Stimulated activated CD4-positive, alpha-beta T cell treated with anti-CD3 and anti-CD28 coated beads, Interleukin-4, amount 100 ng/mL, for 48 hours (primary cell): ENCODE results near the gene TIMP2.
"Not testable (repeated sequence)": the region's sequence is repeated elsewhere in the genome, so short reads cannot be mapped to it uniquely, and the experiment has no call there.

Experiments
- DNase-seq, 2 donors: peaks; one replicate each; pipeline ENCODE4 v3.0.0-alpha.2; 2020; ENCODE audit warnings: low read depth in 2 of 2

TIMP2 gene

DNA sequence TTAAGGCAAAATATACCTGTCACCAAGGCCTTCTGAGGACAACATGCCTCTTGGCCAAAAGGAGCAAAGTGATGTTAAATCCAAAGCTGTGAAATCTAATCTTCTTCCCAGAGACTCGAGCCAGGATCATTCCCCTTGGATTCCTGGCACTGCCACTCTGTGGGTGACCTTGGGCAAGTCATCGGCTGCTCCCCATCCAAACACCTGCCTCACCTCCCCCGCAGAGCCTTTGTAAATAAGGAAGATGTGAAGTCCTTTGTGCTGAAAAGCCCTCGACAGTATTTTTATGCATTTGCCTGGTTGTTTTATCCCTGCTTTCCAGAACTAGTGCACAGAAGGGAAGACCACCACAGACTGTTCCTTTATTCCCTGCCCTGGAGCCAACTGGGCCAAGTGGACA, 16.8 kb downstream of the TIMP2 start:
- no peak for DNase-seq

DNA sequence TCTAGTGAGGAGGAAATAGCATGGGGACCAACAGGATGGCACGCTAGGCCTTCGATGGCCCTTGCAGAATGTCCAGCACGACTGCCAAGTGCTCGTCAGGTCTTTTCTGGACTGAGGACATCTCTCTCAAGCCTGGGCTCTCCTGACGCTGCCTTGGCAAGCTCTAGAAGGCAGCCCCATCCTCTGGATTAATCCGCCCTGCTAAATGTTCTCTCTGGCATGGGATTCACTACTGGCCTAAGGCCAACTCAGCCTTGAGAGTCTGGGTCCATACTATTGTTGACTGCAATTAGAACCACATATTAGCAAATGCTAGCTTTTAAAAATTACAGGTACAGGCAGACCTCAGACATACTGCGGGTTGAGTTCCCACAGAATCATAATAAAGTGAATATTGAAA, 19.6 kb downstream of the TIMP2 start:
- DNase-seq = no peak

DNA sequence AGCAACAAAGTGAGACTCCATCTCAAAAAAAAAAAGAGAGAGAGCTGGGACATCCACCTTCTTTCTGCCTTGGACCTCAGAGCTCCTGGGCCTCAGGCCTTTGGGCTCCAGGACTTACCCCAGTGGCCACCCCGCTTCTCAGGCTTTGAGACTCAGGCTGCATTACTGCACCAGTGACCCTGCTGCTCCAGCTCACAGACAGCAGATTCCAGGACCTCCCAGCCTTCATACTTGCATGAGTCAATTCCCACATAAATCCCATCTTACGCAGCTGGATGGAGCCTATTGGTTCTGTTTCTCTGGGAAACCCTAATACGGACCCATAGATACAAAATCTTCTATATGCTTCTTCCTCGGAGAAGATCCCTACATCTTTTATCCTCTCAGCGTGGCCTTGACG, 20.1 kb downstream of the TIMP2 start:
- DNase-seq = no peak

DNA sequence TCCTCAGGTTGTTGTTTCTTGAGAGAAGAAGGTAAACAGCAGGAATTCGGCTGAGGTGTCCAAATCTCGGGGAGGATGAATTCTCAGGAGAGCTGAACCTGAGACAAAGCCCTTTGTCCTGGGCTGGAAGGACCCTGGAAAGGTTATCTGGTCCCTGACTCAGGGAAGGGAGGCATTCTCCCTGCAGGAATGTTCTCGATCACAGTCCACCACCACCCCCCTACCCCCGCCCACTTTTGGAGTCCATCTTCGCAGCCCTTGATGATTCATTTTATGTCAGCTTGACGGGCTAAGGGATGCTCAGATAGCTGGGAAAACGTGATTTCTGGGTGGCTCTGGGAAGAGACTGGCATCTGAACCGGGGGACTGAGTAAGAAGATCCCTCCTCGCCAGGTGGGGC, 20.8 kb downstream of the TIMP2 start:
- no peak for DNase-seq

GRCh38 chr17:78903101-78903779, 21.9 kb downstream of the TIMP2 start, which contains the start of gene CEP295NL:
Gene CEP295NL (minus strand): TSS chr17:78903201. CDS start chr17:78901828, 1,373 bp downstream.
- no peak for DNase-seq

DNA sequence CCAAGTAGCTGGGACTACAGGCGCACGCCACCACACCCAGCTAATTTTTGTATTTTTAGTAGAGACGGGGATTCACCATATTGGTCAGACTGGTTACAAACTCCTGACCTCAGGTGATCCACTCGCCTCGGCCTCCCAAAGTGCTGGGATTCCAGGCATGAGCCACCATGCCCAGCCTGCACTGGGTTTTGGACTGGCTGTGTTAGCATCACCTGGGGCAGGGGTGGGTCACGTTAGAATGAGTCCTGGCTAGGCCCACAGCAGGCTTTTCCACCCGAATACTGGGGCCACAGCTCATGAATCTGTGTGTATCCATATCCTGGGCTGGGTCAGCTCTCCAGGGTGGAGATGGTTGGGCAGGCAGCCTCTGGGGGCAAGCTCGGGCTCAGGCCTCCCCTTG, 23.0 kb downstream of the TIMP2 start:
- DNase-seq = not testable (repeated sequence)

GRCh38 chr17:78901806-78902205, 23.4 kb downstream of the TIMP2 start:
- no peak for DNase-seq

GRCh38 chr17:78900816-78901215, 24.4 kb downstream of the TIMP2 start:
- DNase-seq = no peak

DNA sequence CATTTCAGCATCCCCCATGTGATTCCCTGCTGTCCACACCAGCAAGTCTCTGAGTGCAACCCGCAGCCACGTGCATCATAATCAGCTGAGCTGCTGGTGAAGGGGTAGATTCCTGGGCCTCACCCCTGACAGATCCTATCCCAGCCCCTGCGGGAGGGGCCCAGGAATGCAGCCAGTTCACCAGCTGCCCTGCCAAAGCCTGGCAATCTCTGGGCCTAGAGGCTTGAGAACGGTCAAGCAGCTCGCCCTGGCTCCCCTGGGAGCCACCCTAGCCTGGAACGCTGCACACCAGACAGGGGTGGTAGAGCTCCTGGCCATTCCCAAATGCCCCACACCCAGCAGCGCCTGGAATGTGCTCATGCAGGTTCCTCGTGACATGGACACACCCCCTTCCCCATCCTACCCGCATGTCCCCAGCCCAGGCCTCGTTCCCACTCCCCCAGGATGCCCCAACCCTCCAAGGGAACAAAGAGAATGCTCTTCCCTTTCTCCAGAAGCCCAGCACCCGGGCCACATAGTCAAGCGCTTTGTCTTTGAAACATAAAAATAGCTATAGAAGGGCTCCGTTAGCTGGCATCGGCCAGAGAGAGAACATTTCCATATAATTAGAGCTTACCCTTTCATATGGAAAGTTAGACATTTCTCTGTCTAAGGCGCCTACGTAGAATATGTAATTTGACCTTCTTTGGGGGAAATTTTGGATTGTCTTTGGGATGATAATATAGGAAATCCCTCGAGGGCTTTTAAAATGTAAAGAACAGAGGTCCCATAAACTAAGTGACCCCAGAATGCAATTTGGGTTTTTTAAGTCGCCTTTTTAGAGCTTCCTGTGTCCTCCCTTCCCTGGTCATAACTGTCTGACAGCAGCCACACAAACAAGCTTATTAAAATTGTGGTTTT, 25.6 kb downstream of the TIMP2 start:
- DNase-seq = no peak

DNA sequence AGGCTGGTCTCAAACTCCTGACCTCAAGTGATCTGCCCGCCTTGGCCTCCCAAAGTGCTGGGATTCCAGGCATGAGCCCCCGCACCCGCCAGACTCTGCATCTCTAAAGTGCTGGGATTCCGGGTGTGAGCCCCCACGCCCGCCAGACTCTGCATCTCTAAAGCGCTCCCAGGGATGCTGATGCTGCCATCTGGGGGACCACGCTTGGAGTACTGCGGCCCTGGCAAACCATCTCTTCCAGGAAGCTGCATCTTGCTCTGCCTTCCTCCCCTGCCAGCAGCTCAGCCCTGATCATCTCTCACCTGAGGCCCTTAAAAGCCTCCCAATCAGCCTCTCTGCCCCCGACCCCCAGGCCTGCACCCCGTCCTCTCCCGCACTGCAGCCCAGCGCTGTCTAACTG, 26.2 kb downstream of the TIMP2 start:
- no peak for DNase-seq

- no peak for DNase-seq
Observed at GRCh38 chr17:78898075-78898836, 26.9 kb downstream of the TIMP2 start.

DNA sequence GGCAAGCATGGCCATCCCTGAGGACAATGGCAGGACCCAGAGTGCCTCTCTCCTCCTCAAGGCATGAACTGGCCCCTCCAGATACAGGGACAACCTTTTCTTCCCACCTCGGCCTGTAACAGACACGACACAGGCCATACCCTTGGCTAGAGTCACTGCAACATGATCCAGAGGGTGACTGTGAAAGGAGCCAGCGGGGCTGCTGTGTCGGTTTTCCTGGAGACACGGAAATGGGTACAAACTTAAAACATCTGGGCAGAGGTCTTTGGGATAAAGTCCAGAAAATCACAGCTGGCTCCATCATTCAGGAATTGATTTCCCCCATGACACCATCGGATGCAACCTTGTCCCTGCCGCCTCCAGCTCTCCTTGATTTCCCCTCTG, 27.5 kb downstream of the TIMP2 start:
- no peak for DNase-seq

DNA sequence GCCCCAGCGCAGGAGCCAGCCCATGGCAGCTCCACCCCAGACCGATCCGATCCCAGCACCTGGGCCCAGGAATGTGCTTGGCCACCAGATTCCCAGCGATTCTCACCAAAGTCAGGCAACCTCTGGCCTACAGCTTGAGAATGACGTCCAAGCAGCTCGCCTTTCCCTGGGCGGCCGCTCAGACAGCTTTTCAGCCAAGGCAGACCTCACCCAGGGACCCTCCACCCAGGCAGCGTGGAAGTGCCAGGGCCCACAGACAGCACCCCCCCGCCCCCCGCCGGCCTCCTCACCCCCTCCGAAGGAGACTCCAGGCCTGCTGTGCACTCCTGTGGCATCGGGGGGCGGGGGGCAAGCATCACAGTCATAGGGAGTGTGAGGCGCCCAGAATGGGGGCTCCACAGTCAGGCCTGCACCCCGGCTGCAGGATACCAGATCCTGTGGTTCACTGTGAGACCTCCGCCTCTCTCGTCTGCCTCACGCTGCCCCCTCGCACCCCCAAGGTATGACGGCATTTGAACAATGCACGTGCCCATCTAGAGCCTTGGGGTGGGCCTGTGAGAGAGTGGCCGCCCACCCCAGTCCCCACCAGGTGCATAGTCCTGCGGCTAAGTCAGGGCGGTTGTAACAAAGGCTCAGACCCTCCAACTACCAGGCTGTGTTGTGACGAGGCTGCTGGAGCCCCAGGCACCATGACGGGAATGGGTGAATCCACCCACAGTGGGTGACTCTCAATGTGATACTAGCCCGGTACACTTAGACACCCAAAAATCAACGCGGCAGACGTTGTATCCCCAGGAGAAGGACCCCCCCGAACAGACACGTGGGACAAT, 28.1 kb downstream of the TIMP2 start:
- no peak for DNase-seq

GRCh38 chr17:78896091-78896833, 28.9 kb downstream of the TIMP2 start:
- DNase-seq = no peak

- DNase-seq = no peak
Observed at GRCh38 chr17:78895322-78895721, 29.9 kb downstream of the TIMP2 start.

- no peak for DNase-seq
Observed at GRCh38 chr17:78893684-78894083, 31.5 kb downstream of the TIMP2 start.

DNA sequence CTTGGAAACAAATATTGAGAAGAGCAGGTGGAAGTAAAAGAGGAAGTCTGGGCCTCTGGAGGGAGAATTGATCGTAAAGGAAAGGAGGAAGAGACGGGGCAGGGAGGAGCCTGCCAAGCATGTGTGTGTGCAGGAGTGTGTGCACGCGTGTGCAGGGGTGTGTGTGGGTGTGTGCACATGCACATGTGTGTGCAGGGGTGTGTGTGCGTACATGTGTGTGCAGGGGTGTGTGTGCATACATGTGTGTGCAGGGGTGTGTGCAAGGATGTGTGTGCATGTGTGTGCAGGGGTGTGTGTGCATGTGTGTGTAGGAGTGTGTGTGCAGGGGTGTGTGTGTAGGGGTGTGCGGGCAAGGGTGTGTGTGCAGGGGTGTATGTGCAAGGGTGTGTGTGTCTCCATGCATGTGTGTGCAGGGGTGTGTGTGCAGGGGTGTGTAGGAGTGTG, 32.2 kb downstream of the TIMP2 start:
- DNase-seq = no peak

- no peak for DNase-seq
Observed at GRCh38 chr17:78892520-78892919, 32.7 kb downstream of the TIMP2 start.

GRCh38 chr17:78892062-78892456, 33.1 kb downstream of the TIMP2 start:
- DNase-seq = no peak

DNA sequence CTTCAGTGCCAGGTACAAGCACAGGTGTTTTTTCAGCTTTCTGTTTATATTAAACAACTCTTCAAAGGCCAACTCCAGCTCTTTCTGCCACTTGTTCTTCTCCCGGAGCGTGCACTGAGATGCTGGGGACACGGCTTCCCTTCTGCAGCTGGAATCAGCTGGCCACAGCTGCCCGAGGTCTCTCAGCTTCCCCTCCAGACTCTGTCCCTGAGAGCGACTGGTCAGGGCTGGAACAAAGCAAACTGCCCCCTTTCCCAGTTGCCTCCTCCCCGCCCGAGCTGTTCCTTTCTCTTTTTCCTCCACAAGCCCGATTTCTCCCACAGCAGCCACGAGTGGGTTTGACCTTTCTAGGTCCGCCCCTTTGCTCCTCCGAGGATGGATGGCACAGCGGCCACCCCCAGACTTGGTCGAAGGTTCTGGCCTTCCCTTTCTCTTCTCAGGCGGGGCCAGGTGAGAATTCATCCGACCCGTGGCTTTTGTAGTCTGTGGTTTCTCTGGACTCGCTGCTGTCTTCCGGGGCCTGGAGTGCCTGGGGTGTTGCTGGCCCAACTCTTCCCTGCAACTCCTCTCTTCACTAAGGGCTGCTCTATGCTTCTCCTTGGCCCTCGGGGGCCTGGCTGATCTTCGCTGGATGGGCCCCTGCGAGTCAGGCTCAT, 33.7 kb downstream of the TIMP2 start:
- no peak for DNase-seq
